Stimulated activated CD4-positive, alpha-beta T cell treated with anti-CD3 and anti-CD28 coated beads, Interleukin-15, amount 100 ng/mL, for 24 hours (primary cell): ENCODE results near the gene NADK2.

ENCODE experiments used
- DNase-seq: peaks from one replicate; pipeline ENCODE4 v3.0.0-alpha.2; 2020

Gene NADK2

GRCh38 chr5:36160617-36161016, 81.1 kb downstream of the NADK2 start:
- DNase-seq = no peak

GRCh38 chr5:36158144-36158543, 83.6 kb downstream of the NADK2 start:
- no peak for DNase-seq

- DNase-seq = no peak
These were observed 85.1 kb downstream of the NADK2 start for GRCh38 chr5:36156619-36157018.

DNA sequence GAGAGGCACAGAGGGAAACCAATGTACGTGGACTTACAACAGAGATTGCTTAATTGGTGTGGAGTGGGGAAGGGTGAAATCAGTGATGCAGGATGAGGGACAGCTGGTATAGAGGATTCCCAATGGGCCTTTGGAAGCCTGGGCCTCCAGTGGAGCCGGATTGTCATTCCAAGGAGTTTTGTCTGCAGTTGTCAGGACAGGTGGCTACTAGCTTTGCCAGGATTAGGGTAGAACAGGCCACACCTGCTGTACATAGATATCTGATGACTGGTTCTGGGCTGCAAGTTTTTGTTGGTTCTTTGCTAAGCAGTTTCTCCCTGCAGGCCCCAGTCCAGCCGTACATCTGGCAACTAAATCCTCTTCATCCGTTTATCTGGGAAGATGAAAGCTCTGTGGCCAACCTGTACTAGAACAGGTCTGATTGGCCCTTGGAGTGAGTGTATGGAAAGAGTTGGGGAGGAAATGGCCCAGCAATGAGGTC, 85.6 kb downstream of the NADK2 start:
- DNase-seq = no peak

DNA sequence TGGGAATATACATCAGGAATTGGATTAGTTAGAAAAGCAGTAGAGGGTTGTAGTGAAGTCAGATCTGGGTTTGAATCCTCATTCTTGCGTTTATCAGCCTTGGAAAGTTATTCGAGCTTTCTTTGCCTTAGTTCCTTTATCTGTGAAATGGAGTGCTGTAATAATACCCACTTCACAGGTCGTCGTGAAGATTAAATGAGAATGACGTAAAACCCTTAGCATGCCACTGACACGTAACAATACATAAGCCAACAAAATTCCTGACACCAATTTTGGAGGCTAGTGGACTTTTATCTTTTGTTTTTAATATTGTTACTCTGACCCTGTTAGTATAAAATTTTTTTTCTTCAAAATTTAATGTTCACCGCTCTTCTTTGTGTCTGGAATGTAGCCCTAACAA, 86.4 kb downstream of the NADK2 start:
- no peak for DNase-seq

DNA sequence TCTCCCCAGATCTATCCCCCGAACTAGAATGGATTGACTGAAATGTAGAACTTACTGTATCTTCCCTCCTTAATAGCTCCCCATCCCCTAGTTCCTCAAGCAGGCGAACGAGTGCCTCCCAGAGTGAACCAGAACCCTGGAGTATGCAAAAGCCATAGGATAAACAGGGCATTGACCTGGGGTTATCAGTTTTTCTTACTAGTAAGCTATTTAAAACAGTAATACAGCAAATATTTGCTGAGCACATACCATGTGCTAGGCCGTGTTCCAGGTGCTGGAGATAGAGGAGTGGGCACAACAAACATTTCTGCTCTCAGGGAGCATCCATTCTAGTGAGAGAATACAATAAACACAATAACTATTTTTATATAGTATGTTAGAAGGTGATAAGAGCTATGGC, 88.0 kb downstream of the NADK2 start:
- DNase-seq = no peak

GRCh38 chr5:36153298-36153677, 88.4 kb downstream of the NADK2 start:
- DNase-seq = no peak

GRCh38 chr5:36152324-36153297, 89.1 kb downstream of the NADK2 start:
- DNase-seq = peak; percentile 8

DNA sequence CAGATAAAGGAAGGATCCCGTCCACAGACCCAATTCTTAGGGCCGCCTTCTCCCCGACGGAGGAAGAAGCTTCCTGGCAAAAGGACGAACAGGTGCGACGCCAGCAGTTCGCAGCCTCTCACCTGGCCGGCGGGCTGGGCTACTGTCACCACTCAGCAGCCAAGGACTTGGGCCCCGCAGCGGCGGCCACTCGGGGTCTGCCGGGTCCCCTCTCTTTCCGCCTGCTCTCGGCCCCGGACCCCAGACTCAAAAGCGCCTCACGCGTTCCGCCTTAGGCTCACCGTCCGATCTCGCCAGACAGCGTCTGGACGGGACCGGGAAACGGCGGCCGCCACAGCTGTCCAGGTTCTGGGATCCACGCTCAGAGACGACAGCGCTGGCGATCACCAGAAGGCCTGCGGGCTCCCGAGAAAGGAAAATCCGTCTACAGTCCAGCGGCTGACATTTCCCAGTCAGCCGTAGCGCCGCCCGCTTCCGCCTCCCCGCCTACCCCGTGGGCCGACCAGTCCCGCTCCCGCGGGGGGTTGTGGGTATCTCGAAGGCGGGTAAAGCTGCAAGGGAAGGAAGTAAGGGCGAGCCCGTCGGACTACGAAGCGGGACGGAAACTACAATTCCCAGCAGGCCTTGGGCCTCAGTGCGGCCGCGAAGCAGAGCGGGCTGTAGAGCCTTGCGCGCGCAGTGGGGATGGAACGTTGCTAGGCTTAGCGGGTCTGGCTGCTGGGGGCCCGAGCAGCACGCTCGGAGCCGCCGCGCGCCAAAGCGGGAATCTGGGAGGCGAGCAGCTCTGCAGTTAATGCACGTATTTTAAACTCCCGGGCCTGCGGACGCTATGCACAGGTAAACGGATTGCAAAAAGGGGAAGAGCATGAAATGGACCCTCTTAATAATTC, 90.0 kb downstream of the NADK2 start, which contains the start of the genes LMBRD2 and SKP2:
LMBRD2 (minus strand) TSS at position 454 of the 890 bp plus-strand sequence. CDS start 8,538 bp downstream, outside the sequence.
SKP2 (plus strand) TSS at position 678 of the 890 bp plus-strand sequence; CDS start at position 830, 152 bp downstream.
- peak; percentile 99 for DNase-seq

- DNase-seq = peak; percentile 69
These were observed 90.9 kb downstream of the NADK2 start for GRCh38 chr5:36150676-36151433.

DNA sequence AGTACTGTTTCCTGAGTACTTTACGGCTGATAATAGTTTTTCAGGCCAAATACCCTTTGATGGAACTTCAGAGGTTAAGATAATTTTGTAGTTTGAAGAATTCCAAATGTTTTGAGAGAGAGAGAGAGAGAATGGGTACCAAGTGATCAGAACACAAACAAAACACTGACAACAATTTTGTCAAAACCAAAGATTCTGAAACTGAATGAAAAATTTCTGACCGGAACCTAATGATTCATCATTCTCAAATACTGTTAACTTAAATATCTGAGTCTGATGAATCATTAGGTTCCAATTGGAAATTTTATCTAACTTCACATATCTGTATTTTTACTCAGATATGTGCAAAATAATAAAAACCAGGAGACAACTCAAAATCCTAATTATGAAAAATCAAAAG, 94.0 kb downstream of the NADK2 start:
- DNase-seq = no peak

DNA sequence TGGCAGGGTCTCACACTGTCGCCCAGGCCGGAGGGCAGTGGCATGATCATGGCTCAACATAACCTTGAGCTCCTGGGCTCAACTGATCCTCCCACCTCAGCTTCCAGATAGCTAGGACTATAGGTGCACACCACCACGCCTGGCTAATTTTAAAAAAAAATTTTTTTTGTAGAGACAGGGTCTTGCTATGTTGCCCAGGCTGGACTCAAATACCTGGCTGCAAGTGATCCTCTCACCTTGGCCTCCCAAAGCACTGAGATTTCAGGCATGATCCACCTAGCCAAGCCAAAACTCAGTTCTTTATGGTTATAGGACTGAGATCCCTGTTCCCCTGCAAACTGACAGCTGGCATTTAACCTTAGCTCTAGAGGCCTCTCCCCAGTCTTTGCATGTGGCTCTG, 95.3 kb downstream of the NADK2 start:
- no peak for DNase-seq

GRCh38 chr5:36145311-36145710, 96.4 kb downstream of the NADK2 start:
- DNase-seq = no peak
